CD4-positive, alpha-beta memory T cell (primary cell): Measurements from ENCODE around the gene MGST3. TPM values are rescaled to one million over a fixed set of nuclear protein-coding genes. Genes with fewer than 3 reads are reported as not detected.

Experiments
- CTCF ChIA-PET: fragments of 350-600 bp; sonication (Branson Sonifier 250); formaldehyde crosslinking; loops from one replicate; lab custom pipeline; 2021; ENCODE audit warnings: inconsistent platforms; ENCODE audit not compliant: partially characterized antibody; lab: Charles Lee
- POLR2A ChIA-PET: fragments of 350-600 bp; sonication (Branson Sonifier 250); formaldehyde crosslinking; loops from one replicate; lab custom pipeline; 2021; ENCODE audit not compliant: partially characterized antibody; lab: Charles Lee
- DNase-seq, 5 donors: peaks; one replicate each; pipeline versions ENCODE4 v3.0.0 to v3.0.0-alpha.2; 2020 to 2022; ENCODE audit warnings: mixed read lengths in 1 of 5
- H3K27ac ChIP-seq: one replicate; pipeline ENCODE4 v1.7.0; 2013; ENCODE audit warnings: low read depth, low read length
- H3K27me3 ChIP-seq: 2 replicates; pipeline ENCODE4 v1.7.0; 2013; ENCODE audit warnings: mild to moderate bottlenecking, low read length, moderate library complexity; ENCODE audit not compliant: insufficient read depth
- H3K36me3 ChIP-seq: 2 replicates; pipeline ENCODE4 v1.7.0; 2013; ENCODE audit warnings: mild to moderate bottlenecking, low read length, moderate library complexity; ENCODE audit not compliant: insufficient read depth
- H3K4me1 ChIP-seq: 2 replicates; pipeline ENCODE4 v1.7.0; 2013; ENCODE audit warnings: mild to moderate bottlenecking, low read length, moderate library complexity; ENCODE audit not compliant: insufficient read depth
- H3K4me3 ChIP-seq, 2 donors: one replicate each; pipeline ENCODE4 v1.7.0; 2013; ENCODE audit warnings: low read length in 2 of 2, mild to moderate bottlenecking in 1 of 2
- H3K9me3 ChIP-seq, 2 donors: one replicate each; pipeline ENCODE4 v1.7.0; 2013; ENCODE audit warnings: low read length in 2 of 2, control low read depth in 1 of 2; ENCODE audit not compliant: control insufficient read depth in 1 of 2
- H3K27ac Mint-ChIP-seq, 7 donors: one replicate each; pipeline ENCODE4 v1.8.0; 2020 to 2021; ENCODE audit warnings: mixed read lengths in 7 of 7, mild to moderate bottlenecking in 6 of 7, inconsistent platforms in 3 of 7, moderate library complexity in 3 of 7
- H3K27me3 Mint-ChIP-seq, 2 donors: one replicate each; pipeline ENCODE4 v1.8.0; 2020 to 2021; ENCODE audit warnings: mixed read lengths in 2 of 2
- H3K36me3 Mint-ChIP-seq, 2 donors: one replicate each; pipeline ENCODE4 v1.8.0; 2020 to 2021; ENCODE audit warnings: mixed read lengths in 2 of 2, inconsistent platforms in 1 of 2, mild to moderate bottlenecking in 1 of 2
- H3K4me1 Mint-ChIP-seq, 4 donors: one replicate each; pipeline ENCODE4 v1.8.0; 2020 to 2021; ENCODE audit warnings: mixed read lengths in 4 of 4, mild to moderate bottlenecking in 1 of 4
- H3K4me3 Mint-ChIP-seq, 8 donors: one replicate each; pipeline ENCODE4 v1.8.0; 2020 to 2021; ENCODE audit warnings: mixed read lengths in 8 of 8, mild to moderate bottlenecking in 7 of 8, moderate library complexity in 6 of 8, inconsistent platforms in 3 of 8
- H3K9me3 Mint-ChIP-seq, 8 donors: one replicate each; pipeline ENCODE4 v1.8.0; 2020 to 2021; ENCODE audit warnings: mixed read lengths in 8 of 8, mild to moderate bottlenecking in 5 of 8, inconsistent platforms in 3 of 8, moderate library complexity in 1 of 8
- intact Hi-C: fragments of 100-400 bp; cut with micrococcal nuclease; formaldehyde crosslinking; loops from one replicate; pipeline ENCODE4 v1.15.1; 2023
- polyA plus RNA-seq, 2 donors: library from polyadenylated mRNA; unstranded; fragments of 300-500 nt; fragmentation: Illumina TruSeq; gene quantifications; one replicate each; pipeline ENCODE4 v1.2.3, GENCODE V29; 2021
- total RNA-seq, 2 experiments: library from RNA; stranded (reverse); gene quantifications; one replicate each; pipeline ENCODE4 v1.2.3, GENCODE V29; 2021

The MGST3 gene
- total and polyA plus RNA-seq, 4 experiments from 2014 or later = 67.6 to 176 (median 123) TPM

GRCh38 chr1:165695031-165695430, 64.0 kb downstream of the MGST3 start:
- Histone ChIP-seq H3K4me1 (peaks cover 21% of the 10 kb centered on the region), H3K4me3 (no peak overlapping the region), H3K27ac (no peak overlapping the region), H3K36me3 (no peaks in the 10 kb centered on the region), H3K27me3 (no peaks in the 10 kb centered on the region), H3K9me3 (no peaks in the 10 kb centered on the region)
- intact Hi-C loops = no loop called here
- no peak overlapping the region for H3K27ac Mint-ChIP-seq
- peaks cover 0 to 2% (median 0%) of the 10 kb centered on the region in 8 donors for H3K9me3 Mint-ChIP-seq
- H3K4me3 Mint-ChIP-seq = peak overlapping the region in 2 of 8 donors; percentile 51 to 70
- CTCF ChIA-PET = interaction anchor here (1.2 to 5.0 kb wide), 3 partner anchors 8 to 96 kb away, joined by 3 to 23 read pairs (median 3); no protein-coding TSS in a partner anchor
- H3K4me1 Mint-ChIP-seq = peaks cover 26 to 58% (median 41%) of the 10 kb centered on the region in 4 donors
- DNase-seq = no peak
- POLR2A ChIA-PET = no interaction called here
- peaks cover 18 to 47% of the 10 kb centered on the region in 2 donors for H3K36me3 Mint-ChIP-seq
- no peaks in the 10 kb centered on the region for H3K27me3 Mint-ChIP-seq

- no peak overlapping the region for H3K4me3 ChIP-seq
- Mint-ChIP-seq H3K27ac (peak overlapping the region; percentile 3 to 99 (median 62)), H3K4me1 (peaks cover 20 to 46% (median 34%) of the 10 kb centered on the region in 4 donors), H3K4me3 (peak overlapping the region; percentile 33 to 100 (median 95)), H3K9me3 (peaks cover 0 to 2% (median 0%) of the 10 kb centered on the region in 8 donors), H3K27me3 (no peaks in the 10 kb centered on the region), H3K36me3 (peaks cover 12 to 34% of the 10 kb centered on the region in 2 donors)
- ChIA-PET CTCF (interaction anchor here (1.3 to 5.0 kb wide), 5 partner anchors 10 to 175 kb away, joined by 3 to 23 read pairs (median 13); partner anchors contain the start of gene TMCO1), POLR2A (interaction anchor here (2.7 to 4.4 kb wide), 2 partner anchors 66 to 73 kb away, joined by 25 to 60 read pairs; partner anchors contain the start of genes MGST3 and TMCO1)
- H3K27ac ChIP-seq = no peak overlapping the region
- H3K27me3 ChIP-seq = no peaks in the 10 kb centered on the region
- no peak for DNase-seq
- intact Hi-C loops = no loop called here
- H3K36me3 ChIP-seq = no peaks in the 10 kb centered on the region
- peaks cover 21% of the 10 kb centered on the region for H3K4me1 ChIP-seq
- no peaks in the 10 kb centered on the region for H3K9me3 ChIP-seq
Observed at GRCh38 chr1:165696625-165697100, 65.6 kb downstream of the MGST3 start.

GRCh38 chr1:165697491-165697880, 66.5 kb downstream of the MGST3 start:
- H3K9me3 Mint-ChIP-seq = peaks cover 0 to 2% (median 0%) of the 10 kb centered on the region in 8 donors
- Histone ChIP-seq H3K4me3 (peak overlapping the region; percentile 95 to 97), H3K9me3 (no peaks in the 10 kb centered on the region), H3K27ac (peak overlapping the region; percentile 79), H3K36me3 (no peaks in the 10 kb centered on the region), H3K4me1 (peaks cover 21% of the 10 kb centered on the region), H3K27me3 (no peaks in the 10 kb centered on the region)
- no peaks in the 10 kb centered on the region for H3K27me3 Mint-ChIP-seq
- intact Hi-C loops = no loop called here
- DNase-seq = no peak
- CTCF ChIA-PET = interaction anchor here (0.8 to 5.0 kb wide), 9 partner anchors 11 to 217 kb away, joined by 3 to 23 read pairs (median 9); partner anchors contain the start of genes MGST3 and TMCO1
- H3K36me3 Mint-ChIP-seq = peaks cover 4 to 26% of the 10 kb centered on the region in 2 donors
- peak overlapping the region; percentile 92 to 100 (median 98) for H3K4me3 Mint-ChIP-seq
- POLR2A ChIA-PET = interaction anchor here (0.6 to 4.4 kb wide), 16 partner anchors 12 to 792 kb away, joined by 3 to 60 read pairs (median 4); partner anchors contain the start of genes MGST3 and TMCO1
- H3K4me1 Mint-ChIP-seq = peaks cover 15 to 39% (median 27%) of the 10 kb centered on the region in 4 donors
- peak overlapping the region; percentile 91 to 99 (median 97) for H3K27ac Mint-ChIP-seq

- peak within 1 kb of the TSS; percentile 92 to 100 (median 98) for H3K4me3 Mint-ChIP-seq
- peaks cover 21% of the 10 kb centered on the region for H3K4me1 ChIP-seq
- peak within 1 kb of the TSS; percentile 91 to 99 (median 97) for H3K27ac Mint-ChIP-seq
- no peaks in the 10 kb centered on the region for H3K27me3 ChIP-seq
- H3K9me3 ChIP-seq = no peaks in the 10 kb centered on the region
- peaks cover 0 to 2% (median 0%) of the 10 kb centered on the region in 8 donors for H3K9me3 Mint-ChIP-seq
- no peaks in the 10 kb centered on the region for H3K36me3 ChIP-seq
- CTCF ChIA-PET = interaction anchor here (0.8 to 5.0 kb wide), 9 partner anchors 11 to 217 kb away, joined by 3 to 23 read pairs (median 9); partner anchors contain the start of genes MGST3 and TMCO1
- H3K36me3 Mint-ChIP-seq = peaks cover 3 to 25% of the 10 kb centered on the region in 2 donors
- intact Hi-C loops = loop anchor here (1.0 to 2.0 kb wide), 4 partner anchors 67 to 216 kb away; partner anchors contain the start of genes MGST3 and TMCO1
- H3K27me3 Mint-ChIP-seq = no peaks in the 10 kb centered on the region
- peak; percentile 86 to 91 (median 87) for DNase-seq
- POLR2A ChIA-PET = interaction anchor here (0.8 to 4.4 kb wide), 17 partner anchors 11 to 791 kb away, joined by 3 to 60 read pairs (median 4); partner anchors contain the start of genes MGST3 and TMCO1
- peak within 1 kb of the TSS; percentile 79 for H3K27ac ChIP-seq
- H3K4me1 Mint-ChIP-seq = peaks cover 15 to 39% (median 27%) of the 10 kb centered on the region in 4 donors
- peak within 1 kb of the TSS; percentile 95 to 97 for H3K4me3 ChIP-seq
Observed at GRCh38 chr1:165697881-165698760, 67.1 kb downstream of the MGST3 start, which contains the start of gene ALDH9A1. ALDH9A1 (minus strand) TSS chr1:165698562; CDS start chr1:165698558, 4 bp downstream.

GRCh38 chr1:165698761-165699052, 67.7 kb downstream of the MGST3 start:
- Mint-ChIP-seq H3K4me3 (peak overlapping the region; percentile 92 to 100 (median 95)), H3K9me3 (peaks cover 0 to 1% (median 0%) of the 10 kb centered on the region in 8 donors), H3K27ac (peak overlapping the region; percentile 91 to 99 (median 97)), H3K27me3 (no peaks in the 10 kb centered on the region), H3K36me3 (peaks cover 0 to 20% of the 10 kb centered on the region in 2 donors), H3K4me1 (peaks cover 15 to 39% (median 27%) of the 10 kb centered on the region in 4 donors)
- Histone ChIP-seq H3K4me3 (peak overlapping the region; percentile 8 to 95), H3K27me3 (no peaks in the 10 kb centered on the region), H3K27ac (peak overlapping the region; percentile 79), H3K36me3 (no peaks in the 10 kb centered on the region), H3K4me1 (peaks cover 21% of the 10 kb centered on the region), H3K9me3 (no peaks in the 10 kb centered on the region)
- ChIA-PET CTCF (interaction anchor here (0.7 to 5.0 kb wide), 5 partner anchors 12 to 216 kb away, joined by 3 to 23 read pairs (median 15); partner anchors contain the start of gene TMCO1), POLR2A (interaction anchor here (0.8 to 4.4 kb wide), 10 partner anchors 10 to 305 kb away, joined by 3 to 60 read pairs (median 6); partner anchors contain the start of genes MGST3 and TMCO1)
- DNase-seq = no peak
- intact Hi-C loops = loop anchor here (1.0 to 2.0 kb wide), 4 partner anchors 67 to 216 kb away; partner anchors contain the start of genes MGST3 and TMCO1

- no peak overlapping the region for H3K4me3 ChIP-seq
Observed at GRCh38 chr1:165699577-165699976, 68.5 kb downstream of the MGST3 start.

More at GRCh38 chr1:165699577-165699976, 68.5 kb downstream of the MGST3 start:
- H3K27me3 Mint-ChIP-seq = no peaks in the 10 kb centered on the region
- no peaks in the 10 kb centered on the region for H3K27me3 ChIP-seq
- no peaks in the 10 kb centered on the region for H3K9me3 Mint-ChIP-seq
- no peak overlapping the region for H3K27ac ChIP-seq
- no peaks in the 10 kb centered on the region for H3K36me3 ChIP-seq
- peaks cover 0 to 14% of the 10 kb centered on the region in 2 donors for H3K36me3 Mint-ChIP-seq
- H3K4me3 Mint-ChIP-seq = peak overlapping the region in 5 of 8 donors; percentile 7 to 92 (median 59)
- peaks cover 21% of the 10 kb centered on the region for H3K4me1 ChIP-seq
- ChIA-PET CTCF (interaction anchor here (2.5 kb wide), 1 partner anchor 215 kb away, joined by 15 read pairs; no protein-coding TSS in a partner anchor), POLR2A (interaction anchor here (2.9 to 4.4 kb wide), 2 partner anchors 14 to 70 kb away, joined by 18 to 60 read pairs; partner anchors contain the start of gene TMCO1)
- DNase-seq = no peak
- intact Hi-C loops = loop anchor here (2.0 kb wide), 1 partner anchor 101 kb away; no protein-coding TSS in a partner anchor
- no peaks in the 10 kb centered on the region for H3K9me3 ChIP-seq
- H3K27ac Mint-ChIP-seq = peak overlapping the region in 2 of 7 donors; percentile 65 to 77
- H3K4me1 Mint-ChIP-seq = peaks cover 15 to 39% (median 27%) of the 10 kb centered on the region in 4 donors
